Body of pancreas (tissue), 4 donors: ENCODE results near the gene VKORC1.
A peak's percentile ranks its signal among the peaks of the same experiment; 100 is the strongest.

ENCODE experiments used
- POLR2A ChIP-seq, 3 donors: fragments of 450-650 bp; IDR thresholded peaks; one replicate each; pipeline ENCODE4 v1.6.1; 2016; ENCODE audit warnings: antibody characterized with exemption in 3 of 3, mild to moderate bottlenecking in 2 of 3
- TF ChIP-seq, protein P1 (sequence below), 7 experiments: fragments of 450-650 bp in 4 of 7; fragments of 200-600 bp in 3 of 7; sonication (generic) in 3 of 7; IDR thresholded peaks; one replicate each; pipeline ENCODE4 v1.5.1; 2016 to 2019; ENCODE audit warnings: antibody characterized with exemption in 7 of 7

DNA sequence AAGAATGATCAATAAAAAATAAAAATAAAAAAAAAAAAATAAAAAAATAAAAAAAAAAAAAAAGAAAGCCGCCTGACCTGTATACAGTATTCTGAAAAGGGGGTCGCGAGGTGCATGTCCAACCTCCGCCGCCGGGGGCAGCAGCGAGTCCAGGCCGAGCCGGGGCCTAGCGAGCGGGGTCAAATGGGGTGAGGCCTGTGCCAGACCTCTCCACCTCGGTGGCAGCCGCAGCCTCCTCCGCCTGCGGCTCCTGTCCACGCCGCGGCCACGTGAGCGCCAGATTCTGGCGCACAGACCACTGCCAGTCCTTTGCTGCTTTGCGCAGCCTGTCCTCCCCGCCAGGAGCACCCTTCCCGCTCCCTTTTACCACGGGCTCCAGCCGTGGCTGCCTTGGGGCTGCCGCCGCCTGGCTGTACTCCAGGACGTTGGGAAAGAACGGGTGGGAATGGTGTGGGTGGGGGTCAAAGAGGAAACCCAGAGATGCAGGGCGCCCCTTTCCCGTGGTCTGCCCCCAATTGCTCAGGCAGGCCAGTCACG lies 11.1 kb upstream of the VKORC1 start:
- peak in 1 of 3 donors; percentile 28 for TF ChIP-seq POLR2A (IDR thresholded peaks at IDR 0.05)
- TF ChIP-seq, protein P1, sequence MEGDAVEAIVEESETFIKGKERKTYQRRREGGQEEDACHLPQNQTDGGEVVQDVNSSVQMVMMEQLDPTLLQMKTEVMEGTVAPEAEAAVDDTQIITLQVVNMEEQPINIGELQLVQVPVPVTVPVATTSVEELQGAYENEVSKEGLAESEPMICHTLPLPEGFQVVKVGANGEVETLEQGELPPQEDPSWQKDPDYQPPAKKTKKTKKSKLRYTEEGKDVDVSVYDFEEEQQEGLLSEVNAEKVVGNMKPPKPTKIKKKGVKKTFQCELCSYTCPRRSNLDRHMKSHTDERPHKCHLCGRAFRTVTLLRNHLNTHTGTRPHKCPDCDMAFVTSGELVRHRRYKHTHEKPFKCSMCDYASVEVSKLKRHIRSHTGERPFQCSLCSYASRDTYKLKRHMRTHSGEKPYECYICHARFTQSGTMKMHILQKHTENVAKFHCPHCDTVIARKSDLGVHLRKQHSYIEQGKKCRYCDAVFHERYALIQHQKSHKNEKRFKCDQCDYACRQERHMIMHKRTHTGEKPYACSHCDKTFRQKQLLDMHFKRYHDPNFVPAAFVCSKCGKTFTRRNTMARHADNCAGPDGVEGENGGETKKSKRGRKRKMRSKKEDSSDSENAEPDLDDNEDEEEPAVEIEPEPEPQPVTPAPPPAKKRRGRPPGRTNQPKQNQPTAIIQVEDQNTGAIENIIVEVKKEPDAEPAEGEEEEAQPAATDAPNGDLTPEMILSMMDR (IDR thresholded peaks at IDR 0.05): peak; percentile 89 to 100 (median 93)
